Parathyroid adenoma (tissue), 2 donors: Measurements from ENCODE around the gene CNTN3.

Experiments
- H2AFZ ChIP-seq: fragments of 300-600 bp; sonication (generic); one replicate; pipeline ENCODE4 v1.7.0; 2017; ENCODE audit warnings: antibody characterized with exemption, mild to moderate bottlenecking
- H3K27ac ChIP-seq: fragments of 300-600 bp; sonication (generic); one replicate; pipeline ENCODE4 v1.7.0; 2017
- H3K27me3 ChIP-seq: fragments of 300-600 bp; sonication (generic); one replicate; pipeline ENCODE4 v1.7.0; 2017; ENCODE audit warnings: low read length; ENCODE audit not compliant: control insufficient read depth, insufficient read depth
- H3K36me3 ChIP-seq: fragments of 300-600 bp; sonication (generic); one replicate; pipeline ENCODE4 v1.7.0; 2017; ENCODE audit warnings: low read length; ENCODE audit not compliant: control insufficient read depth, insufficient read depth
- H3K4me1 ChIP-seq: fragments of 300-600 bp; sonication (generic); one replicate; pipeline ENCODE4 v1.7.0; 2017; ENCODE audit warnings: control low read depth
- H3K4me2 ChIP-seq: fragments of 300-600 bp; sonication (generic); one replicate; pipeline ENCODE4 v1.7.0; 2017; ENCODE audit warnings: low read length
- H3K4me3 ChIP-seq: fragments of 300-600 bp; sonication (generic); one replicate; pipeline ENCODE4 v1.7.0; 2017; ENCODE audit warnings: low read depth, low read length
- H3K79me2 ChIP-seq: fragments of 300-600 bp; sonication (generic); one replicate; pipeline ENCODE4 v1.7.0; 2017; ENCODE audit warnings: control low read depth
- H3K9ac ChIP-seq: fragments of 300-600 bp; sonication (generic); one replicate; pipeline ENCODE4 v1.7.0; 2017; ENCODE audit warnings: mild to moderate bottlenecking
- H3K9me3 ChIP-seq: fragments of 300-600 bp; sonication (generic); one replicate; pipeline ENCODE4 v1.7.0; 2017; ENCODE audit warnings: low read length; ENCODE audit not compliant: control insufficient read depth
- CTCF ChIP-seq: fragments of 300-600 bp; sonication (generic); IDR thresholded peaks from one replicate; pipeline ENCODE4 v1.7.0; 2017; ENCODE audit warnings: antibody characterized with exemption, mild to moderate bottlenecking
- donor health status: primary hyperparathyroidism.

CNTN3 gene

GRCh38 chr3:74605437-74605836 lies 9.0 kb downstream of the CNTN3 start:
- no peaks in the 10 kb centered on the region for H3K36me3 ChIP-seq
- no peak overlapping the region for H3K4me2 ChIP-seq
- H3K27ac ChIP-seq, result no peak overlapping the region
- TF ChIP-seq CTCF, result no peak
- no peaks in the 10 kb centered on the region for H3K9me3 ChIP-seq
- no peaks in the 10 kb centered on the region for H3K27me3 ChIP-seq
- H2AFZ ChIP-seq, result no peak overlapping the region
- no peak overlapping the region for H3K4me3 ChIP-seq
- H3K9ac ChIP-seq, result no peak overlapping the region
- H3K4me1 ChIP-seq, result no peaks in the 10 kb centered on the region
- no peaks in the 10 kb centered on the region for H3K79me2 ChIP-seq

GRCh38 chr3:74603292-74603691 lies 11.2 kb downstream of the CNTN3 start:
- no peak overlapping the region for H3K9ac ChIP-seq
- TF ChIP-seq CTCF, result no peak
- no peak overlapping the region for H3K4me2 ChIP-seq
- no peaks in the 10 kb centered on the region for H3K36me3 ChIP-seq
- no peaks in the 10 kb centered on the region for H3K79me2 ChIP-seq
- no peak overlapping the region for H3K4me3 ChIP-seq
- H3K27me3 ChIP-seq, result no peaks in the 10 kb centered on the region
- H3K9me3 ChIP-seq, result no peaks in the 10 kb centered on the region
- H3K4me1 ChIP-seq, result no peaks in the 10 kb centered on the region
- H3K27ac ChIP-seq, result no peak overlapping the region
- H2AFZ ChIP-seq, result no peak overlapping the region

GRCh38 chr3:74602471-74602870 lies 12.0 kb downstream of the CNTN3 start:
- Histone ChIP-seq H3K36me3 (no peaks in the 10 kb centered on the region), H3K4me1 (no peaks in the 10 kb centered on the region), H2AFZ (no peak overlapping the region), H3K79me2 (no peaks in the 10 kb centered on the region), H3K4me2 (no peak overlapping the region), H3K27ac (no peak overlapping the region), H3K9me3 (no peaks in the 10 kb centered on the region), H3K4me3 (no peak overlapping the region), H3K9ac (no peak overlapping the region), H3K27me3 (no peaks in the 10 kb centered on the region)
- TF ChIP-seq CTCF, result no peak

GRCh38 chr3:74601793-74602192 lies 12.7 kb downstream of the CNTN3 start:
- Histone ChIP-seq H3K27me3 (no peaks in the 10 kb centered on the region), H2AFZ (no peak overlapping the region), H3K4me3 (no peak overlapping the region), H3K4me2 (no peak overlapping the region), H3K9me3 (no peaks in the 10 kb centered on the region), H3K36me3 (no peaks in the 10 kb centered on the region), H3K4me1 (no peaks in the 10 kb centered on the region), H3K27ac (no peak overlapping the region), H3K9ac (no peak overlapping the region), H3K79me2 (no peaks in the 10 kb centered on the region)
- TF ChIP-seq CTCF, result no peak

GRCh38 chr3:74599564-74599963 lies 14.9 kb downstream of the CNTN3 start:
- Histone ChIP-seq H2AFZ (no peak overlapping the region), H3K27ac (no peak overlapping the region)
- no peak for TF ChIP-seq CTCF

More at GRCh38 chr3:74599564-74599963, 14.9 kb downstream of the CNTN3 start:
- H3K4me1 ChIP-seq, result no peaks in the 10 kb centered on the region
- no peak overlapping the region for H3K9ac ChIP-seq
- H3K4me2 ChIP-seq, result no peak overlapping the region
- no peak overlapping the region for H3K4me3 ChIP-seq
- H3K9me3 ChIP-seq, result no peaks in the 10 kb centered on the region
- H3K27me3 ChIP-seq, result no peaks in the 10 kb centered on the region
- no peaks in the 10 kb centered on the region for H3K79me2 ChIP-seq
- H3K36me3 ChIP-seq, result no peaks in the 10 kb centered on the region
